Heart right ventricle (tissue), 16 donors: ENCODE data around the gene ENTPD6. TPM values are rescaled to one million over a fixed set of nuclear protein-coding genes. Genes with fewer than 3 reads are reported as not detected.
A peak's percentile ranks its signal among the peaks of the same experiment; 100 is the strongest.

Source experiments
- ATAC-seq, 8 donors: fragments of 200-7000 bp; cut with Tn5 transposase; one replicate each; pipeline ENCODE4 v1.9.1; 2020; ENCODE audit warnings: mild to moderate bottlenecking in 8 of 8, moderate library complexity in 8 of 8, moderate number of reproducible peaks in 1 of 8
- DNase-seq, 2 donors: peaks; one replicate each; pipeline ENCODE4 v3.0.0-alpha.2; 2020
- H3K27ac ChIP-seq, 10 donors: fragments of 200-600 bp; sonication (generic) in 2 of 10; one replicate each; pipeline versions ENCODE4 v1.5.0 to v1.8.0; 2020 to 2022; ENCODE audit warnings: mild to moderate bottlenecking in 3 of 10
- H3K27me3 ChIP-seq, 7 donors: fragments of 200-600 bp; one replicate each; pipeline ENCODE4 v1.8.0; 2021 to 2022; ENCODE audit warnings: mild to moderate bottlenecking in 2 of 7
- H3K36me3 ChIP-seq, 9 donors: fragments of 200-600 bp; sonication (generic) in 1 of 9; one replicate each; pipeline versions ENCODE4 v1.5.0 to v1.8.0; 2020 to 2022; ENCODE audit warnings: mild to moderate bottlenecking in 2 of 9
- H3K4me1 ChIP-seq, 9 donors: fragments of 200-600 bp; sonication (generic) in 1 of 9; one replicate each; pipeline versions ENCODE4 v1.5.0 to v1.8.0; 2020 to 2022; ENCODE audit warnings: mild to moderate bottlenecking in 4 of 9
- H3K4me3 ChIP-seq, 10 donors: fragments of 200-600 bp; sonication (generic) in 2 of 10; one replicate each; pipeline versions ENCODE4 v1.5.0 to v1.8.0; 2020 to 2022; ENCODE audit warnings: mild to moderate bottlenecking in 7 of 10, moderate library complexity in 2 of 10
- H3K9me3 ChIP-seq, 11 donors: fragments of 200-600 bp in 10 of 11; sonication (generic) in 2 of 11; one replicate each; pipeline versions ENCODE4 v1.5.0 to v1.8.0; 2013 to 2022; ENCODE audit warnings: mild to moderate bottlenecking in 2 of 11, control low read depth in 1 of 11, moderate library complexity in 1 of 11
- WGBS, 2 donors: extraction: QIAGEN DNeasy Blood & Tissue Kit; methylation state at CpG; one replicate each; pipeline ENCODE4 v1.1.7; 2013; ENCODE audit warnings: inconsistent platforms in 1 of 2; 5-methylcytosine and 5-hydroxymethylcytosine counted together
- intact Hi-C, 10 donors: fragments of 100-400 bp; cut with DNase I; formaldehyde crosslinking; loops; one replicate each; pipeline versions ENCODE4 v1.11.1 to v1.14.2; 2022
- polyA plus RNA-seq, 2 donors: library from polyadenylated mRNA; stranded (reverse); fragments of 200-250 nt; gene quantifications; one replicate each; pipeline ENCODE4 v1.2.3, GENCODE V29; 2013
- total RNA-seq, 10 donors: library from RNA; stranded (reverse); fragmentation: NEBNext Ultra II Directional in 3 of 10; extraction: Animal tissue kit (Norgen Biotek cat#: 25700) in 3 of 10; gene quantifications; one replicate each; pipeline versions ENCODE4 v1.2.1 to v1.2.4, GENCODE V29; 2021 to 2023
- TF ChIP-seq, protein P1 (sequence below), 9 donors: fragments of 200-600 bp; sonication (generic) in 2 of 9; IDR thresholded peaks; one replicate each; pipeline versions ENCODE4 v1.5.0 to v1.8.0; 2021 to 2022; ENCODE audit warnings: antibody characterized with exemption in 9 of 9, mild to moderate bottlenecking in 5 of 9, moderate library complexity in 1 of 9
- donor health status: Arrhythmogenic right ventricular cardiomyopathy.
- donor health status: ischemic (EF 13 %, LVEDD 7.1; RV severe dilation, severe dysfunction).
- donor health status: healthy with polysubstance abuse.
- donor health status: DM: no; HTN: yes; CAD: no.
- donor health status: DM: no; HTN: no; CAD: no.
- donor health status: ischemic (EF 25% LVEDD 6.9; RV normal size, moderate dysfunction).
- donor health status: ischemic (EF 25% LVEDD 5.7; RV mildly dilated, moderate dysfunction).
- donor health status: healthy.
- donor health status: DM: yes; HTN: yes; CAD: no.
- donor health status: Ischemic cardiomyopathy.
- donor health status: ischemic (EF 35%, LVEDD 5.7; RV mildly dilated, moderate dysfunction).
- donor health status: nonischemic (EF 11% LVEDD 7.7; RV severe dilation, severe dysfunction).
- donor health status: DM: yes; HTN: yes; CAD: no.
- donor health status: PGD.
- donor health status: ischemic (EF 29% LVEDD 5.4; RV normal size, mild dysfunction).
- donor health status: nonischemic (EF 23%, LVEDD 6.1; RV moderate dilation, normal function).

The ENTPD6 gene
- total and polyA plus RNA-seq, 12 donors, result 54.6 to 167 (median 84.8) TPM

DNA sequence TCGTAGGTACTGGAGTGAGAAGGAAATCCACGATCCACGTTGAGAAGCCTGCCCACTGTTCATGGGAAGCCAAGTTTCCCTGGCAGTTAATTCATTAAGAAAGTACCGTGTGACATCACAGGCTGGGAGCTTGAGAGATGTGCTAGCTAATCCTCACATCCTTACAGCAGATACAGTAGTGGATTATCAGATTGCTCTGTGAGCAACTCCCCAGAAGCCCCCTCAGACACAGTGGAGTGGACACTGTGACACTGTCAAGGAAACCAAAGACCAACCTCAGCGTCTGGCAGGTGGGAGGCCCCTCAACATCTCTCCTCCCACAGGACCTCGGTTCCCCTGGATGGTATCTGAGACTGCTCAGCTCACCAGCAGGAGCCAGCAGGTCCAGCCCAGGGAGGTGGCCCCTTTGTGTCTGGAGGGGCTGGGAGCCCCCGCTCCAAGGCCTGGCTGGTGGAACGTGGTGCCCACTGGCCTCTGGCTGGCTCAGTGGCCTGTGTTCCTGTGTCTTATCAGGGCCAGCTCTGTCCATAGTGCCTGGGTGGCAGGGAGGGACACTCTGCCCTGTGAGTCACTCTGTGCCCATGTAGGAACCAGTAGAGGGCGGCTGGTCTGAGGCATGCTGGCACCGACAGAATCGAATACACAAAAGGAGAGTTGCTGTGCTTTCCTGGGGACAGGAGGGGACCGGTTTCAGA lies 59.6 kb downstream of the ENTPD6 start:
- H3K27ac ChIP-seq, result peak overlapping the region; percentile 51 to 98 (median 90)
- H3K4me3 ChIP-seq, result no peak overlapping the region
- peaks cover 0 to 36% (median 3%) of the 10 kb centered on the region in 9 donors for H3K36me3 ChIP-seq
- no peaks in the 10 kb centered on the region for H3K9me3 ChIP-seq
- peak; percentile 84 to 95 (median 92) for ATAC-seq
- 40 to 55% methylated on average over 12 of the region's 12 CpGs for WGBS, 2 donors
- no peaks in the 10 kb centered on the region for H3K27me3 ChIP-seq
- peaks cover 9 to 92% (median 69%) of the 10 kb centered on the region in 9 donors for H3K4me1 ChIP-seq
- peak; percentile 59 to 80 for DNase-seq
- intact Hi-C loops, result loop anchor here in 3 of 10 donors (5.0 to 10.0 kb wide), 3 partner anchors 42 to 180 kb away; partner anchors contain the start of gene ENTPD6 (in 1 of the 3)
- TF ChIP-seq, protein P1, sequence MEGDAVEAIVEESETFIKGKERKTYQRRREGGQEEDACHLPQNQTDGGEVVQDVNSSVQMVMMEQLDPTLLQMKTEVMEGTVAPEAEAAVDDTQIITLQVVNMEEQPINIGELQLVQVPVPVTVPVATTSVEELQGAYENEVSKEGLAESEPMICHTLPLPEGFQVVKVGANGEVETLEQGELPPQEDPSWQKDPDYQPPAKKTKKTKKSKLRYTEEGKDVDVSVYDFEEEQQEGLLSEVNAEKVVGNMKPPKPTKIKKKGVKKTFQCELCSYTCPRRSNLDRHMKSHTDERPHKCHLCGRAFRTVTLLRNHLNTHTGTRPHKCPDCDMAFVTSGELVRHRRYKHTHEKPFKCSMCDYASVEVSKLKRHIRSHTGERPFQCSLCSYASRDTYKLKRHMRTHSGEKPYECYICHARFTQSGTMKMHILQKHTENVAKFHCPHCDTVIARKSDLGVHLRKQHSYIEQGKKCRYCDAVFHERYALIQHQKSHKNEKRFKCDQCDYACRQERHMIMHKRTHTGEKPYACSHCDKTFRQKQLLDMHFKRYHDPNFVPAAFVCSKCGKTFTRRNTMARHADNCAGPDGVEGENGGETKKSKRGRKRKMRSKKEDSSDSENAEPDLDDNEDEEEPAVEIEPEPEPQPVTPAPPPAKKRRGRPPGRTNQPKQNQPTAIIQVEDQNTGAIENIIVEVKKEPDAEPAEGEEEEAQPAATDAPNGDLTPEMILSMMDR (IDR thresholded peaks at IDR 0.05), result peak in 2 of 9 donors; percentile 22 to 35

DNA sequence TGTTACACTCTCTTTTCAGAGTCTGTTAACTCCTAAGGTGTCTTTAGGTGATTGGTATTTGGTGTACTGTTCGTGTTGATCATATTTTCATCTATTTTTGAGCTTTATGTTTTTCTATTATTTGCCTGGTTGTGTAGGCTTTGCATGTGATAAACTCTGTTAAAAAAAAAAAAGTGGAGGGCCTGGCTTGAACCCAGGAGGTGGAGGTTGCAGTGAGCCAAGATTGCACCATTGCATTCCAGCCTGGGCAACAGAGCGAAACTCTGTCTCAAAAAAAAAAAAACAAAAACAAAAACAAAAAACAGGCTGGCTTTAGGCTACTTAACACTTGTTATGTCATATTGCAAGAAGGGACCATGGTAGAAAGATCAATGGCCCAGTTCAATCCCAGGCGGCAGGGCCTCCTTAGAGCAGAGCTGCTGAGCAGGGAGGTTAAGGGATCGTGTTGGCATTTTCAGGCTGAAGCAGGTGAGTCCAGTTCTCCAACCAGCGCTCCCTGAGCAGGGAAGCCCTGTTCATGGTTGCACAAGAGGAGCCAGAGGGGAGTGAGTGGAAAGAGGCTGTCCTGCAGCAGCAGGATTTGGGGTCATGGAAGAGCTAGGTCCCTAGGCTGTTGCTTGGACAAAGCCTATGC lies 60.8 kb downstream of the ENTPD6 start:
- TF ChIP-seq, protein P1 (IDR thresholded peaks at IDR 0.05), result no peak
- 50 to 64% methylated on average over 5 of the region's 5 CpGs for WGBS, 2 donors

DNA sequence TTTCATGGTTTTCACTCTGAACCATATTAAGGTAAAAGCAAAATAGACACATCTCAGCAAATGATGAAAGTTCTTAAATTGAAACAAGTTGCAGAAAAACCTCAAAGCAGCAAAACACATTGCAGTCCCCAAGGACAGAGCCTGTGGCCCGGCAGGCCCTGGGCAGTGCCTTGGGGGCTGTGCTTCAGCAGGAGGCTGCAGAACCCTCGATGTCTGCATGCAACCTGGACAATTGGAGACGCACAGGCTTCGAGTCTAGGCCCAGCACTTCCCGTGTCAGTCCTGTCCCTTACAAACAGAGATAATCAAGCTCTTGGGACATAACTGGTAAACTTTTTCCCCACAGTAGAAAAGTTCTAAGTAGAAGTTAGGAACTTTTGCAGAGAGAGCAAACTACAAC lies 61.6 kb downstream of the ENTPD6 start:
- TF ChIP-seq, protein P1 (IDR thresholded peaks at IDR 0.05), result no peak
- H3K27ac ChIP-seq, result peak overlapping the region in 7 of 10 donors; percentile 51 to 98 (median 95)
- intact Hi-C loops, result loop anchor here in 2 of 10 donors (10.0 kb wide), 2 partner anchors 62 to 182 kb away; partner anchors contain the start of gene ENTPD6 (in 1 of the 2)
- no peak for DNase-seq
- no peaks in the 10 kb centered on the region for H3K27me3 ChIP-seq
- no peak overlapping the region for H3K4me3 ChIP-seq
- ATAC-seq, result no peak
- H3K4me1 ChIP-seq, result peaks cover 9 to 72% (median 61%) of the 10 kb centered on the region in 9 donors
- H3K9me3 ChIP-seq, result no peaks in the 10 kb centered on the region
- WGBS, 2 donors, result 51 to 69% methylated on average over 5 of the region's 5 CpGs
- peaks cover 0 to 55% (median 8%) of the 10 kb centered on the region in 9 donors for H3K36me3 ChIP-seq

More for the DNA sequence above, 60.8 kb downstream of the ENTPD6 start:
- H3K4me1 ChIP-seq, result peaks cover 9 to 80% (median 69%) of the 10 kb centered on the region in 9 donors
- peak in 3 of 8 donors; percentile 4 to 27 (median 26) for ATAC-seq
- DNase-seq, result no peak
- H3K27ac ChIP-seq, result peak overlapping the region; percentile 39 to 98 (median 90)
- H3K27me3 ChIP-seq, result no peaks in the 10 kb centered on the region
- H3K4me3 ChIP-seq, result no peak overlapping the region
- intact Hi-C loops, result loop anchor here in 2 of 10 donors (10.0 kb wide), 2 partner anchors 62 to 182 kb away; partner anchors contain the start of gene ENTPD6 (in 1 of the 2)
- peaks cover 0 to 48% (median 8%) of the 10 kb centered on the region in 9 donors for H3K36me3 ChIP-seq
- no peaks in the 10 kb centered on the region for H3K9me3 ChIP-seq

DNA sequence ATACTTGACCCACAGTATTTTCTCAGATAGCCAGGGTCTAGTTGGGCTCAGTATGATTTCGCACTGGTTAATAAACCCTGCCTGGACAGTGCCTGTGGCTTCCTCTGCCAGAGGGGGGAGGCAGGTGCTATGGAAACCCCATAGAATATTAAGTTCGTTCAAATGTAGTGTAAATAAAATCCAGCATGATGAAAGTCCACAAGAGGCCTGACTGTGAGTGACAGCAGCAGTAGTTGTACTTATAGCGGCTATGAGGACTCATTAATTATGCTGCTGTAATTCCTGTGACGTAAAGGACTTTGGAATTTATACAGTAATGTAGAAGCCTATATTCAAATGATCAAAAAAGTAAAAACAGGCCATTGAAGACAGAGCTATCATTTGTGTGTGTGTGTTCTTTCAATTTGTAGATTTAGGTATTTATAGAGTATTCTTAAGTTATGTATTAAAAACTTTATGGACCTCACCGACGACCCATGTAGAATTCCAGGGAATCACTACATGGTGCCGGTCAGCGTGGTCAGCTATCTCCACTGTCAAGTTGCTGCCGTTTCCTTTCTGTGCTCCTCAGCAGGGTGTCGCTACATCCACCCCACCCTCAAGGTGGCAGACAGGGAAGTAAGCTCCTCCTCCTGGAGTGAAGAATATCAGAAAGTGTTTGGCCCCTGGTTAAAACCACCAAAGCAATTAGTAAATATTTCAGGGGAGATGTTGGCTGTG lies 62.4 kb downstream of the ENTPD6 start:
- WGBS, 2 donors, result 50 to 68% methylated on average over 10 of the region's 10 CpGs
- DNase-seq (no peak), ATAC-seq (peak in 1 of 8 donors; percentile 1)
- Histone ChIP-seq H3K4me1 (peaks cover 9 to 65% (median 53%) of the 10 kb centered on the region in 9 donors), H3K36me3 (peaks cover 0 to 59% (median 8%) of the 10 kb centered on the region in 9 donors), H3K27me3 (no peaks in the 10 kb centered on the region), H3K4me3 (no peak overlapping the region), H3K27ac (peak overlapping the region in 5 of 10 donors; percentile 1 to 97 (median 39)), H3K9me3 (no peaks in the 10 kb centered on the region)
- TF ChIP-seq, protein P1 (IDR thresholded peaks at IDR 0.05), result peak in 1 of 9 donors; percentile 3
- intact Hi-C loops, result loop anchor here in 2 of 10 donors (10.0 kb wide), 2 partner anchors 63 to 183 kb away; partner anchors contain the start of gene ENTPD6 (in 1 of the 2)
